Measurements from ENCODE around the gene CDV3.

- TF ChIP-seq EZH2 (IDR thresholded peaks at IDR 0.05; ENCODE audit: low read length, unreplicated experiment), result no peak
- TF ChIP-seq, protein P1, sequence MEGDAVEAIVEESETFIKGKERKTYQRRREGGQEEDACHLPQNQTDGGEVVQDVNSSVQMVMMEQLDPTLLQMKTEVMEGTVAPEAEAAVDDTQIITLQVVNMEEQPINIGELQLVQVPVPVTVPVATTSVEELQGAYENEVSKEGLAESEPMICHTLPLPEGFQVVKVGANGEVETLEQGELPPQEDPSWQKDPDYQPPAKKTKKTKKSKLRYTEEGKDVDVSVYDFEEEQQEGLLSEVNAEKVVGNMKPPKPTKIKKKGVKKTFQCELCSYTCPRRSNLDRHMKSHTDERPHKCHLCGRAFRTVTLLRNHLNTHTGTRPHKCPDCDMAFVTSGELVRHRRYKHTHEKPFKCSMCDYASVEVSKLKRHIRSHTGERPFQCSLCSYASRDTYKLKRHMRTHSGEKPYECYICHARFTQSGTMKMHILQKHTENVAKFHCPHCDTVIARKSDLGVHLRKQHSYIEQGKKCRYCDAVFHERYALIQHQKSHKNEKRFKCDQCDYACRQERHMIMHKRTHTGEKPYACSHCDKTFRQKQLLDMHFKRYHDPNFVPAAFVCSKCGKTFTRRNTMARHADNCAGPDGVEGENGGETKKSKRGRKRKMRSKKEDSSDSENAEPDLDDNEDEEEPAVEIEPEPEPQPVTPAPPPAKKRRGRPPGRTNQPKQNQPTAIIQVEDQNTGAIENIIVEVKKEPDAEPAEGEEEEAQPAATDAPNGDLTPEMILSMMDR (conservative IDR thresholded peaks at IDR 0.05; ENCODE audit: low read depth, low read length), result no peak
- no peak for TF ChIP-seq EZH2phosphoT487 (IDR thresholded peaks at IDR 0.05; ENCODE audit: borderline replicate concordance, low read length)
Observed at GRCh38 chr3:133589503-133589902, 16.0 kb downstream of the CDV3 start.

All from PC-3 (cell line).